IPS-18c (cell line): Measurements from ENCODE around the gene MGMT.
"Not testable (repeated sequence)": the region's sequence is repeated elsewhere in the genome, so short reads cannot be mapped to it uniquely, and the experiment has no call there.

Experiments used
- H3K4me3 ChIP-seq: 2 replicates; pipeline ENCODE4 v1.7.0; 2013; ENCODE audit warnings: low read depth, mild to moderate bottlenecking, low read length, moderate library complexity; ENCODE audit not compliant: insufficient read depth
- H3K9me3 ChIP-seq: one replicate; pipeline ENCODE4 v1.6.1; 2013; ENCODE audit warnings: mild to moderate bottlenecking, low read length, moderate library complexity; ENCODE audit not compliant: control insufficient read depth, insufficient read depth

The MGMT gene

DNA sequence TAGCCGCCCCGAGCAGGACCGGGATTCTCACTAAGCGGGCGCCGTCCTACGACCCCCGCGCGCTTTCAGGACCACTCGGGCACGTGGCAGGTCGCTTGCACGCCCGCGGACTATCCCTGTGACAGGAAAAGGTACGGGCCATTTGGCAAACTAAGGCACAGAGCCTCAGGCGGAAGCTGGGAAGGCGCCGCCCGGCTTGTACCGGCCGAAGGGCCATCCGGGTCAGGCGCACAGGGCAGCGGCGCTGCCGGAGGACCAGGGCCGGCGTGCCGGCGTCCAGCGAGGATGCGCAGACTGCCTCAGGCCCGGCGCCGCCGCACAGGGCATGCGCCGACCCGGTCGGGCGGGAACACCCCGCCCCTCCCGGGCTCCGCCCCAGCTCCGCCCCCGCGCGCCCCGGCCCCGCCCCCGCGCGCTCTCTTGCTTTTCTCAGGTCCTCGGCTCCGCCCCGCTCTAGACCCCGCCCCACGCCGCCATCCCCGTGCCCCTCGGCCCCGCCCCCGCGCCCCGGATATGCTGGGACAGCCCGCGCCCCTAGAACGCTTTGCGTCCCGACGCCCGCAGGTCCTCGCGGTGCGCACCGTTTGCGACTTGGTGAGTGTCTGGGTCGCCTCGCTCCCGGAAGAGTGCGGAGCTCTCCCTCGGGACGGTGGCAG, at the start of gene MGMT:
MGMT (plus strand) TSS at position 539 of the 656 bp plus-strand sequence.
- peak within 1 kb of the TSS; percentile 71 for H3K4me3 ChIP-seq
- peaks cover 6% of the 10 kb centered on the region for H3K9me3 ChIP-seq

DNA sequence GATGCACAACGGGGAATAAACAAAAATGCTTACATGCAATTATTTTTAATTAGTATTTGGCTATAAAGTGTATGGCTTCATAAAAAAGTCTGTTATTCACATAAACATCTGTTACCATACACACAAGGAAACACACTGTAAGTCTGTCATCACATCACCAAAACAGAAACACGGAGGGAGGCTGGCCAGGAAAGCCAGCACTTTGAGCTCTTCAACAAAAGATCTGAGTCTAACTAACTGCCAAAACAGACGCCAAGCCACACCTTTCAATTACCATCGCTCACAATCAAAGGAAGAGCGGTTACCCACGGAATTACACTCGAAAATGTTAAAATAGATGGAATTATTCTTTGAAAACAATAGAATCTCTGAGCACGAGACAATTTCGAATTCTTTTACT, 49.2 kb upstream of the MGMT start:
- H3K4me3 ChIP-seq: no peak overlapping the region
- H3K9me3 ChIP-seq: no peaks in the 10 kb centered on the region

DNA sequence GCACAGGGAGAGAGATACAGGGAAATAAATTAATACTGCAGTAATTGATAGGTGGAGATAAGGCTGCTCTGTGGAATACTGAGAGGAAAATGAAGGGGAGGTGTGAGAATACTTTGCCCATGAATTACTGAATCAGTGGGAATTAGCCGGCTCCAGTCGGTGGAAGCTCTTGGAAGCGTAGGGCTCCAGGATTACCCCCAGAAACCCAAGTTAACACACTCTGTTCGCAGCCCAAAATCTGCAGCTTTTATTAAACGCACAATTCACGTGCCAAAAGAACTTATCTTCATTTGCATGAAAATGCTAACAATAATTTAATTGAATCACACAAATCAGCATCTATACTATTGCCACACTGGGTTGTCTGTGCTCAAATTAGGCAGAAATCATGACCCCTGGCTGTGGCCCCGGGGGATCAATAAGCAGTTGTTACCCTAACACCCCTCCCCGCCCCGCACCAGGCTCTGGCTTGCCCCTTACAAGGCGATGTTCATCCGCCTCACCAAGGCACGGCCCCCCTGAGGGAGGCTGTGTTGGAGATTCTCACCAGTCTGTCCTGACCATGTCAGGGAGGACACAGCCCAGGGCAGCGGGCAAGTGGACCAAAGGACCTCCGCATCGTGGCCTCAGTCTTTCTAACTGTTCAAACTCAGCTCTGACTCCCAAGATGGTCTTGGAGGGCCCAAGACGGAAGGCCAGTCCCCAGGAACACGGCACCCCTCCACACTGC, 48.4 kb upstream of the MGMT start:
- Histone ChIP-seq H3K9me3 (no peaks in the 10 kb centered on the region), H3K4me3 (no peak overlapping the region)

DNA sequence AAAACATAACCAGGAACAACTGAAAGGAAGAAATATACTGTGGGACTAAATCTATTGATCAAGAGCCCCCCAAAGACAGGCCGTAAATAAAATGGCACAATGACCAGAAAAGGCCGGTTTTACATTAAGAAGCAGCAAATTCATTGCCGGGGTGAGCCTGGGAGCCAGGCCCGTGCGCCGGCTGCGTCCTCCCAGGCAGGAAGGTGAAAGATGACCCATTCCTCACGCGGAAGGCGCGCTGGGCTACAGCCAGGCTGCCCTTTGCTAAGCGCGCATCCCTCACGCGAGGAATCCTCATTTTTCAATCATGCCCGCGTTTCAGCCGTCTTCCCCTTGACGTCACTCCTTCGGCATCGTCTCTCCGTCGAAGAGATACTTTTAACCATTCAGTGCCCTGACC, 47.6 kb upstream of the MGMT start:
- Histone ChIP-seq H3K9me3 (no peaks in the 10 kb centered on the region), H3K4me3 (no peak overlapping the region)

DNA sequence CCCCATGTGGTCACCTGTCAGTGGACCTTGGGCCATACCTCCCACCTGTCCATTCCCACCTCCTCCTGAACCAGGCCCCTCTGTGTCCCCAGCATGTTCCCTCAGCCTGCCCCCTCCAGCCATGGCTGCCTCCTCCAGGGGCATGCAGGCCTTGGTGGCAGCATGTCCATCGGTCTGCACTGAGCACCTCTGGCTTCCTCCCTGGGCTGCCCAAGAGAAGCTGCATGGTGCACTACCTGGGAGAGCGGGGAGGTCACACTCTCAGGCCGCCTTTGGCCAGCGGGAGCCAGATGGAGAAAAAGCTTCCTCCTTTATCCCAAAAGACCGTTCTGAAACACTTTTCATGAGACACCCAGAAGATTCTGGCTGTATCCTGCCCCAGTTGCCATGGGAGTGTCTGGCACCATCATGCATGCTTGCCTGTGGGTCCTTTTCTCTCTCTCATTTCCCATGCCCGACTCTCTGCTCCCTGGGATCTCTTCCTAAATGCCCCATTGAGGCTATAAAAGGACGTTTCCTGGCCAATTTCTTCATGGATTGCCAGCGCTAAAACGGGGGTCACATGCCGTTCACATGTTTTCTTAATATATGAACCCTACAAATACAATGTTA, 45.5 kb upstream of the MGMT start:
- Histone ChIP-seq H3K4me3 (no peak overlapping the region), H3K9me3 (no peaks in the 10 kb centered on the region)

DNA sequence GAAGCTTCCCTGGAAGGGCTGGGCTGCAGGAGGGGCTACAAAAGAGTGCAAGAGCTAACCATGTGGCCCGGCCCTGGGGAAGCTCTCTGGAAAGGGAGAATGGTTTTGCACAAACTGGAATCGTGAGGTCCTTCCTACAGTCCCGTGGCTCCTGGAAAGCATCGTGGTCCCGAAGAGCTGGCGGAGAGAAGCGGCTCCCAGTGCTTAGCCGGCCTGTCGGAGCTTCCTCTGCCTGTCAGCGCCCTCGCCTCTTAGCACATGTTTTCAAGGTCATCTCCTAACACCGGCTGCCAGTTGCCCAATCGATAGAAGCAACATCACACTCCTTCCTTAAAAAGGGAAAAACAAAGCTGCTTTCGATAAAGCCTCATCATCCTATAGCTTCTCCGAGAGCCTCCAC, 42.1 kb upstream of the MGMT start:
- Histone ChIP-seq H3K9me3 (no peaks in the 10 kb centered on the region), H3K4me3 (no peak overlapping the region)

DNA sequence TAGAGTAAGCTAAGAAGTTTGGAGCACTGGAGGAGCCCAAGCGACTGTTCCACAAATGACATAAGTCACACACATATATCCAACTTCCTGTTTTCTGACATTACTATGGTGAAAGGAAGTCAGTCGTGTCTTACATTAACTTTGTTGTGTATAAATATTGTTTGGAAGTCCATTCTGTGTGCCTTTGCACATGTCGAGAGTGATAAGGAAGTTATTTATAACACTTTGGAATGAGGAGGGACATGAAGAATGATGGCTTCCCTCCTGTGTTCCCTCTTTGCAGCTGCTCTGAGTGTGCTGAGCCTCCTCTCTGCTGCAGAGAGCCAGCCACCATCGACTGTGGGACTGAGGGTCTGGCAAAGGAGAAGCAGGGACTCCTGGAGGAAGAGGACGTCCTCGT, 40.4 kb upstream of the MGMT start:
- Histone ChIP-seq H3K9me3 (no peaks in the 10 kb centered on the region), H3K4me3 (no peak overlapping the region)

DNA sequence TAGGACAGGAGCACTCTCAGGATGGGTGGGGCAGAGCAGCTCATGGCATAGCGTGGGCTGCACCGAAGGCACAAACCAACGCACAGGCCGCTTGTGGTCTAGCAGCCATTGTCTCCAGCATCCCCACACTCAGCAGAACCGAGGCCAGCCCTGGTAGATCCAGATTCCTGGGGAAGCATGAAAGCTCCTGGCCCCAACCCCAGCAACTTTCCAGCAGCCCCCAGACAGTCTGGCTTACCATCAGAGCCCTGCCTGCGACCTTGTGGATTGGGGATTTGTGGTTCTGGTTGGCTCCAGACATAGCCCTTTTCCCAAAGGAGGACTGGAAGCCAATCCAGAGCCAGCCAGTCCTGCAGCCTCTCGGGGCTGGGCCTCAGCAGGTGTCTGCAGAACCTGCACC, 33.8 kb upstream of the MGMT start:
- Histone ChIP-seq H3K9me3 (no peaks in the 10 kb centered on the region), H3K4me3 (no peak overlapping the region)

DNA sequence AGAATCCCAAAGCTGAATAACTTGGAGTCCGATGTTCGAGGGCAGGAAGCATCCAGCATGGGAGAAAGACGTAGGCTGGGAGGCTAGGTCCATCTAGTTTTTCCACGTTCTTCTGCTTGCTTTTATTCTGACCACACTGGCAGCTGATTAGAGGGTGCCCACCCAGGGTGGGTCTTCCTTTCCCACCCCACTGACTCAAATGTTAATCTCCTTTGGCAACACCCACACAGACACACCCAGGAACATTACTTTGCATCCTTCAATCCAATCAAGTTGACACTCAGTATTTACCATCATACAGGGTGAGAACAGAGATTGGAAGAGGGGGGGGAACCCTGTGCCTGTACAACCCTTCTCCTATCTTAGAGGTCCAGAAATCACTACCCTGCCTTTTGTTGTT, 31.3 kb upstream of the MGMT start:
- H3K9me3 ChIP-seq, H3K4me3 ChIP-seq: not testable (repeated sequence)

DNA sequence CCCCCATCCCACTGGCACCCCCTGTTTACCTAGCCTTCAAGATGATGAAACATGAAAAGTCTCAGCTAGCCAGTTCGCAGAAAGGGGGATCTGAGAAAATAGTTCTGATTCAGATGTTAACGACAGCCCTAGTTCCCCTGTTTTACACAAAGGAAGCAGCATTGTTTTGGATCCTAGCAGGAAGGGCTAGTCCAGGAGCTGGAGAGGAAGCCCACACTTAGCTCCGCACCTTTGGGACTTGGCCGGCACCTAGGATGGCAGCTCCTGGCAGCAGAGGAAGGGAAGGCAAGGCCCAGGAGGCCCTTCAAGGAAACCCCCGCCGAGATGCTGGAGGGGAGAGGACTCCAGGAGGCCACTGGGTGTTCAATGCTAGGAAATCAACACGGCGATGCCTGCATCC, 29.0 kb upstream of the MGMT start:
- H3K9me3 ChIP-seq: no peaks in the 10 kb centered on the region

DNA sequence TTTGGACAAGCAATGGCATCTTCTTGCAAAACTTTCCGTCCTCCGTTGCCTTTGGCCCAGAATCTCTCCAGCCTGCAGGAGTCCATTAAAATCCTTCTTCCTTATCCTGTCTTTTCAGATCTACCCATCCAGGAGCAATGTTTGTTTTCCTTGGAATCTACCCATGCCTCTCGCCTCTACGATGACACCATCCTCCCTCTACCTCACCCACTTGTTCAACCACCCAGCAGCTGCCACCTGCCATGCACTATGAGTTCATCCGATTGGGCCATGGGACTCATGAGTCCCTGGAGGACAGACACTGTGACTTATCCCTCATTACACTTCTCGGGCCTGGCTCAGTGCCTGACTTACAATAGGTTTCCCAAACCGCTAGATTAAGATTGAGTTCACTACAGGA, 26.8 kb upstream of the MGMT start:
- no peaks in the 10 kb centered on the region for H3K9me3 ChIP-seq

More for the DNA sequence above, 29.0 kb upstream of the MGMT start:
- no peak overlapping the region for H3K4me3 ChIP-seq

DNA sequence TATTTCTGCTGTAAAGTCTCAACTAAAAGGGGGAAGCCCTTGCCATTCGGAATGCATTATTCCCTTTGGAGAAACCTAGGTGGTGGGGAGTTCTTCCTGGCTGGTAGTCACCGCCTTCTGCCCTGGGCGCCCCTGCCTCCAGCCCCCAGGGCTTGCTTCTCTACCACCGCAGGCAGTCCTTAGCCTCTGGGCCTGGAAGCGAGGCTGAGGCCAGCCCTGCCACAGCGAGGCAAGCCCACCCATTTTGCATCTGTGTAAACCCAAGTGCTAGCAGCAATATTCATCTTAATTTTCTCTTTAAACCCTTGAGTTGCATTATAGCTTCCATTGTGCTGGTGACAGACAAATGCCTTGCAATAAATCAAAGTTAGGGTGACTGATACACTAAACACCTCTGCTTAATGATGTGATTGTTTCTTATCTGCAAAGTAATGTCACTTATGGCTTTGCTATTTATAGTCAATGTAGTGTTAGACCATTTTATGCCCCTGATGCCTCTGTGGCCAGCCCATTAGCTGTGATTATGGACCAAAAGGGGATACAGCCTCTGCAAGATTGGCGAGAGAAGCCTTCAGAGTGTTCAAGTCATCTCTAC, 26.2 kb upstream of the MGMT start:
- Histone ChIP-seq H3K9me3 (no peaks in the 10 kb centered on the region), H3K4me3 (no peak overlapping the region)

More for the DNA sequence above, 26.8 kb upstream of the MGMT start:
- H3K4me3 ChIP-seq: no peak overlapping the region

DNA sequence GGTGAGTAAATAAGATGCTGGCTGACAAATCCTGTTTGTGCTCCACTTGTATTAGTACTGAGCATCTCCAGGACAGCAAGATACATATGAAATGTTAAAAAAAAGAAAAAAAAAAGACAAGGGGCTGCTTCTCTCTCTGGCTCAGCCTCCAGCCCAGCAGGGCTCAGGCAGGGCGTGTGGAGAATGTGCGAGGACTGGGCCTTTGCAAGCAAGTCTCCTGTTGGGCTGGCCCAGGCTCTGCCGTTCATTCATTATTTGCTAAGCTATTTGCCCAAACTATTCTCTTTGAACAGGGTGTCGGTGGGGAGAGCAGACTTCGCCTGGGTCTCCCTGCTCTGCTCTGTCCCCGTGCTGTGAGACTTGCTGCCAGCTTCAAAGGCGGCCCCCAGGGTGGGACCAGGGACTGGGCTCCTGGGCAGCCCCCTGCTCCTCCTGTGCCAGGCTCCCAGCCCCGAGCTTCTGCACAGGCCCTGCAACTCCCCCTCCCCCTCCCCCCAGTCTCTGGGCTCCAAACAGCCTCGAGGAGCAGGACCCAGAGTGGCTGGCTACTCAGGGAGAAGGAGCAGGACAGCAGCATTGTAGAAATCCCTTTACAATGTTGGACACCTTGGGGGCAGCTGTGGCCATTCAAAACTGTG, 25.6 kb upstream of the MGMT start:
- no peak overlapping the region for H3K4me3 ChIP-seq
- no peaks in the 10 kb centered on the region for H3K9me3 ChIP-seq

DNA sequence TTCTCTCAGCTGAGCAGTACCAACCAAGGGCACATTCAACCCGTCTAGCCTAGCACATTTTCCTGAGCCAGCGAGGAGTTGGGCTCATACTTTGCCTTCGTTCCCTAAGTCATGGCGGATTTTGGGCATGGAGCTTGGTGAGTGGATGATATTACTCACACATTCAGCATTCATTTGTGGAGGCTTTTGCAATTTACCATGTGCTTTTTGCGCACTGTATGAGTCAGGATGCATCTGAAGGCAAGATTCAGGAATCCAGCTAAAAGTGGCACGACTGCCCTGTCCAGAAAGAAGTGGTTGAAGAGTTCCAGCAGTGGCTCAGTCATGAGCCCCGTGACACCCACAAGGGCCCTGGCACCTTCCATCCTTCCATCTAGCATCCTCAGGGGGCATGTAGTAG, 24.2 kb upstream of the MGMT start:
- Histone ChIP-seq H3K4me3 (no peak overlapping the region), H3K9me3 (no peaks in the 10 kb centered on the region)

DNA sequence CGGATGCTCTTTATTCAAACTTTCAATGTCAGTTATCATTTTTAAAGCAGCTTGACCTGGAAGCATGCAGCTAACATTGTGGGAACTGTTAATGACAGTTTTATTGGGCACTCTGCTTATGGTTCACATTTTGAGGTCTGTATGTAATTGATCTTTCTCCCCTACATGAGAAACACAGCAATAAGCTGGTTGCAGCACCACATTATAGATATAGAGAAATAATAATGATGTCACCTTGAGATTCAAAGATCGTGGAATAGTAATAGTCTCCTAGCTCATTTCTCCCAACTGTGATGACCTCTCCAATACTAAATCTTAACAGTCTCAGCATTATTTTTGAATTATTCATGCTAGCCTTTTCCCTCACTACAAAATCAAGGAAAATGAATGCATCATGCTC, 22.7 kb upstream of the MGMT start:
- Histone ChIP-seq H3K4me3 (no peak overlapping the region), H3K9me3 (no peaks in the 10 kb centered on the region)

DNA sequence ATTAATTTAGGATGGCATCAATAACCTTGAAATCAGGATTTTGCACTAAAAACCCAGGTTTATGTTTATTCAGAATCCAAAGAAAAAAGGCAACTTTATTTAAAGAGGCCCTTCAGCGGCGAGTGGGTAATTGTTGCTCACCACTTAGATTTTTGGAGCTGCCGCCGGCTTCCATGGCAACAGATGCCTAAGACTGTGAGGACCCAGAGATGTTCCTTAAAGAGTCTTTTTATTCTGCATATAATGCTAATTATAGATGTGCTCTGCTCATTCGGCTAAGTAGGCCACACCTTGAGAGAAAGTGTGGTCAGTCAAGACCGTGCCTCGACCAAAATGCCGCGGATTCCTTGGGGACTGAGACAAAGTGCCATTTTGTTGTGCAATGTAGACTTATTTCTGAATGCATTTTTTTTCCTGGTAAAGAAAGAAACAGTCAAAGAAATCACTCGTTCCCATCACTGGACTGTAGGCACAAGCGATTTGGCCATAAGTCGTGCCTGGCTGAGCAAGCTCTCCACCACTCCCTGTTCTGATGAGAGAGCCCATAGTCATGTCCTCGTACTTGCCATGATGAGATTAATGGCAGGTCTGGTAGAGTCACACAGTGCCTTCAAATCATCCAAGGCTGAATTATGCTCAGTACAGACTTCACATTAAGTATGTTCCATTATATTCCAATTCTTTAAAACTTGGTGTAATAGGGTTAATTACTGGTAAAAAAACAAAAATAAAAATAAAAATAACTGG, 21.4 kb upstream of the MGMT start:
- Histone ChIP-seq H3K9me3 (no peaks in the 10 kb centered on the region), H3K4me3 (no peak overlapping the region)

DNA sequence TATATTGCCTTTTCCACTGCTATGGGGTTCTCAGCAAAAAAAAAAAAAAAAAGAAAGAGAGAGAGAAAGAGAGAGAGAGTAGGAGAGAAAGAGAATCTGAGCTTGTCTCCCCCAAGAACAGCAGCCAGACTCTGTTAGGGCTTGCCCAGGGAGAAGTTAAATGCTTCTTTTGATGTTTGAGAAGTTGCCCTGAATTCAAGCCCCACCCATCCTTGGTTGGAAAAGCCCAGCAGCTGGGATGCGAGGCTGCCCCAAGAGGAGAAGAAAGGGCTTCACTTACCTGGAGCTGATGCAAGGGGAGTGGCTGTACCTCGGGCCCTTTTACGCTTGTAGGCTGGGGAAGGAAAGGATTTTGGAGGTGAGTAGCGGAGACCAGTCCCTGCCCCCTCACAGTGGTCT, 20.9 kb upstream of the MGMT start:
- no peak overlapping the region for H3K4me3 ChIP-seq
- H3K9me3 ChIP-seq: no peaks in the 10 kb centered on the region
